Esophagus squamous epithelium (tissue), 5 donors: ENCODE data around the gene KLK6. TPM values are rescaled to one million over a fixed set of nuclear protein-coding genes. Genes with fewer than 3 reads are reported as not detected.
A peak's percentile ranks its signal among the peaks of the same experiment; 100 is the strongest.

Experiments used
- DNase-seq: peaks from one replicate; lab custom pipeline; 2025; lab: John Stamatoyannopoulos, UW
- H3K27ac ChIP-seq, 4 donors: fragments of 200-600 bp; sonication (generic); one replicate each; pipeline ENCODE4 v1.5.1; 2016 to 2019; ENCODE audit warnings: mild to moderate bottlenecking in 1 of 4
- H3K27me3 ChIP-seq, 4 donors: fragments of 200-600 bp; sonication (generic); 1 replicate in 3 of 4; 2 replicates in 1 of 4; pipeline versions ENCODE4 v1.5.1 to v1.6.0; 2017 to 2021; ENCODE audit warnings: antibody characterized with exemption in 1 of 4
- H3K36me3 ChIP-seq, 3 donors: fragments of 200-600 bp; sonication (generic); one replicate each; pipeline ENCODE4 v1.5.1; 2016 to 2019
- H3K4me1 ChIP-seq, 3 donors: fragments of 200-600 bp; sonication (generic); one replicate each; pipeline ENCODE4 v1.5.1; 2017 to 2019
- H3K4me3 ChIP-seq, 4 donors: fragments of 200-600 bp; sonication (generic); 1 replicate in 3 of 4; 2 replicates in 1 of 4; pipeline ENCODE4 v1.5.1; 2016 to 2019; ENCODE audit warnings: mild to moderate bottlenecking in 2 of 4, moderate library complexity in 1 of 4
- H3K9me3 ChIP-seq, 3 donors: fragments of 200-600 bp; sonication (generic); one replicate each; pipeline ENCODE4 v1.5.1; 2016 to 2019
- CTCF ChIP-seq, 6 experiments: fragments of 450-650 bp in 4 of 6; fragments of 200-600 bp in 2 of 6; sonication (generic) in 2 of 6; IDR thresholded peaks; one replicate each; pipeline ENCODE4 v1.5.1; 2016 to 2019; ENCODE audit warnings: antibody characterized with exemption in 6 of 6, mild to moderate bottlenecking in 4 of 6, moderate library complexity in 4 of 6
- POLR2A ChIP-seq, 4 donors: fragments of 450-650 bp; IDR thresholded peaks; one replicate each; pipeline ENCODE4 v1.6.1; 2017; ENCODE audit warnings: antibody characterized with exemption in 4 of 4, mild to moderate bottlenecking in 4 of 4, moderate library complexity in 3 of 4
- WGBS, 2 donors: methylation state at CpG; one replicate each; pipeline ENCODE4 v1.1.5; 2018; 5-methylcytosine and 5-hydroxymethylcytosine counted together
- intact Hi-C: fragments of 100-400 bp; cut with DNase I; formaldehyde crosslinking; loops from one replicate; pipeline ENCODE4 v1.15.0; 2022
- total RNA-seq, 4 donors: library from RNA; depleted of rRNA; stranded (reverse); fragments of >200 nt; gene quantifications; one replicate each; pipeline ENCODE4 v1.1.0, GENCODE V29; 2016
- donor health status: DM: yes; HTN: yes; CAD: no.

KLK6 gene
- total RNA-seq, 4 donors from 2014 or later = 6.1 to 160 (median 102) TPM

- peak overlapping the region in 3 of 4 donors; percentile 5 to 36 (median 9) for H3K27ac ChIP-seq
- no peaks in the 10 kb centered on the region for H3K9me3 ChIP-seq
- 67 to 81% methylated on average over 5 to 6 of the region's 6 CpGs for WGBS, 2 donors
- H3K36me3 ChIP-seq = peaks cover 0 to 15% (median 0%) of the 10 kb centered on the region in 3 donors
- intact Hi-C loops = no loop called here
- no peak overlapping the region for H3K4me3 ChIP-seq
- no peak for DNase-seq
- H3K4me1 ChIP-seq = peaks cover 8 to 50% (median 17%) of the 10 kb centered on the region in 3 donors
- H3K27me3 ChIP-seq = peaks cover 0 to 90% (median 2%) of the 10 kb centered on the region in 4 donors
- no peak for TF ChIP-seq CTCF (IDR thresholded peaks at IDR 0.05)
- TF ChIP-seq POLR2A (IDR thresholded peaks at IDR 0.05) = no peak
These were observed 44.9 kb upstream of the KLK6 start for GRCh38 chr19:51014242-51014641.

- DNase-seq = no peak
- H3K27ac ChIP-seq = peak overlapping the region in 2 of 4 donors; percentile 36 to 44
- intact Hi-C loops = no loop called here
- TF ChIP-seq CTCF (IDR thresholded peaks at IDR 0.05) = no peak
- peaks cover 0 to 15% (median 0%) of the 10 kb centered on the region in 3 donors for H3K36me3 ChIP-seq
- H3K4me1 ChIP-seq = peaks cover 8 to 38% (median 17%) of the 10 kb centered on the region in 3 donors
- no peak overlapping the region for H3K4me3 ChIP-seq
- H3K27me3 ChIP-seq = peaks cover 0 to 80% (median 2%) of the 10 kb centered on the region in 4 donors
- 60 to 71% methylated on average over 7 to 9 of the region's 12 CpGs for WGBS, 2 donors
- no peaks in the 10 kb centered on the region for H3K9me3 ChIP-seq
These were observed 43.3 kb upstream of the KLK6 start for GRCh38 chr19:51012661-51013190.

- Histone ChIP-seq H3K27ac (peak overlapping the region; percentile 28 to 63 (median 62)), H3K9me3 (no peaks in the 10 kb centered on the region), H3K27me3 (peaks cover 0 to 67% (median 0%) of the 10 kb centered on the region in 4 donors), H3K36me3 (peaks cover 0 to 10% (median 0%) of the 10 kb centered on the region in 3 donors), H3K4me1 (peaks cover 3 to 25% (median 10%) of the 10 kb centered on the region in 3 donors), H3K4me3 (no peak overlapping the region)
- DNase-seq = no peak
- 31 to 47% methylated on average over 4 of the region's 4 CpGs for WGBS, 2 donors
- no peak for TF ChIP-seq POLR2A (IDR thresholded peaks at IDR 0.05)
- no peak for TF ChIP-seq CTCF (IDR thresholded peaks at IDR 0.05)
- intact Hi-C loops = no loop called here
These were observed 40.8 kb upstream of the KLK6 start for GRCh38 chr19:51010066-51010795.

- WGBS, 2 donors = 44 to 52% methylated on average over 5 to 8 of the region's 19 CpGs
- TF ChIP-seq POLR2A (IDR thresholded peaks at IDR 0.05) = no peak
- no peak for TF ChIP-seq CTCF (IDR thresholded peaks at IDR 0.05)
- Histone ChIP-seq H3K4me1 (peaks cover 3 to 25% (median 10%) of the 10 kb centered on the region in 3 donors), H3K36me3 (peaks cover 0 to 4% (median 0%) of the 10 kb centered on the region in 3 donors), H3K4me3 (no peak overlapping the region), H3K27me3 (peaks cover 0 to 58% (median 0%) of the 10 kb centered on the region in 4 donors), H3K9me3 (no peaks in the 10 kb centered on the region), H3K27ac (peak overlapping the region in 3 of 4 donors; percentile 61 to 63 (median 63))
- DNase-seq = no peak
- intact Hi-C loops = no loop called here
These were observed 39.9 kb upstream of the KLK6 start for GRCh38 chr19:51009061-51009891.
